GM19463 (cell line): Measurements from ENCODE around the gene CNPPD1.

Experiments used
- ATAC-seq: cut with Tn5 transposase; IDR thresholded peaks from one replicate; pipeline ENCODE4 v1.9.1; 2021; ENCODE audit warnings: mild to moderate bottlenecking, moderate library complexity; ENCODE audit not compliant: unreplicated experiment

The CNPPD1 gene

GRCh38 chr2:219176818-219177551 is at the start of gene CNPPD1:
TSS of gene CNPPD1 (minus strand) at chr2:219176925. CDS start at chr2:219176828, 97 bp downstream.
- peak; percentile 74 for ATAC-seq

- no peak for ATAC-seq
Observed at GRCh38 chr2:219225350-219225749, 48.6 kb upstream of the CNPPD1 start.

GRCh38 chr2:219223831-219224610 is 47.3 kb upstream of the CNPPD1 start:
- no peak for ATAC-seq

DNA sequence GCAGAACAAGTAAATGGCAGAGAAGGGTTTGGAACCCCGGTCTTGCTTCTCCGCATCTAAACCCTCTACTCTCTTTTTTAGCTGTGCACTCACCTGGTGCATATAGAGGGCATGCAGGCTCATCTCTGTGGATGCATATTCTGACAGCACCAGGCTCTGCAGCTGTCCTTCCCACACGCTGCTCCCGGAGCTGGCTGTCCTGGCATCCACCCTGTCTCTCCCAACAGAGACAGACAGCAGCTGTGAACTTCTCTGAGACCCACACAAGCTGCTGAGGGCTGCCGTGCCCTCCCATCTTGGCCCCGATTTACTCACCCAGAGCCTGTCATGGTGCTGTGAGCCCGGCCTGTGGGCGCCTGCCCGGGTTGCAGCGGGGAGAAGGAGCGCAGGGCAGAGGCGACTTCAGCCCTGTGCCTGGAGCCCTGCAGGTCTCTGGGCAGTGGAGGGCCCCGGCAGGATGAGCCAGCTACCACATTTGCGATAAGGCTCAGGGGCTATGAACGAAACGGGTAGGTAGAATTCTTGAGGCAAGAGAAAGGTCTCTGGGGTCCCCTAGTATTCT is 45.3 kb upstream of the CNPPD1 start:
- ATAC-seq: no peak

DNA sequence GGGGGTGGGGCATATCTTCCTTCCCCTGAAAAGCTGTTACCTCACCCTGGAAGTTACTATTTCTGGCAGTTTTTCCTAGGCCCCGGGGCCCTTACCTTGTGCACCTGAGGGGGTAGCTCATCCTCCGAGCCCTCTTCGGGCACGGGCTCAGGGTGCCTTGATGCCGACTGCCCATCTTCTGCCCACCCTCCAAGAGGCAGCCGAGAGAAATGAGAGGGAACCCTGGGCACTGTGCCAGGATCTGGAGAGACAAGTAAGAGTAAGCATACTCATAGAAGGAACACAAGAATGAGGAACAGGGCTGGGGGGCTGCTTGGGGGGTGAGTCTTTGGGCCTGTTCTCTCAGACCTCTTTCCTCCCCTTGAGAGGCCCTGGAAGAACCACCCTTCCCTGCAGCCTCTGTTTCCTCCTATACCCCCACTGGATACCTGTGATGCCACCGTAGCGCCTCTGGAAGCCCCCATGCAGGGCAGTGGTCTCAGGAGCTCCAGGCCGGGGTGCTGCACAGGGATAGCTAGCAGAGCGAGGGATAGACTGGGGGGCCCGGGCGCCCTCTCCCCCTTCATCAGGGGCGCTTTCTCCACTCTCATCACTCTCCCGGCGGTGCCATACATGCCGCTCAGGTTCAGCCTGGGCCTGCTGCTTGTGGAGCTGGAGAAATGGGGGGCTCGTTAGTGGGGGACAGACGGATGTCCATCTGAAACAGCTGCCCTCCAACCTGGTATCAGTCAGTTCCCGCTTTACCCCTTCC is 44.1 kb upstream of the CNPPD1 start:
- ATAC-seq: no peak

DNA sequence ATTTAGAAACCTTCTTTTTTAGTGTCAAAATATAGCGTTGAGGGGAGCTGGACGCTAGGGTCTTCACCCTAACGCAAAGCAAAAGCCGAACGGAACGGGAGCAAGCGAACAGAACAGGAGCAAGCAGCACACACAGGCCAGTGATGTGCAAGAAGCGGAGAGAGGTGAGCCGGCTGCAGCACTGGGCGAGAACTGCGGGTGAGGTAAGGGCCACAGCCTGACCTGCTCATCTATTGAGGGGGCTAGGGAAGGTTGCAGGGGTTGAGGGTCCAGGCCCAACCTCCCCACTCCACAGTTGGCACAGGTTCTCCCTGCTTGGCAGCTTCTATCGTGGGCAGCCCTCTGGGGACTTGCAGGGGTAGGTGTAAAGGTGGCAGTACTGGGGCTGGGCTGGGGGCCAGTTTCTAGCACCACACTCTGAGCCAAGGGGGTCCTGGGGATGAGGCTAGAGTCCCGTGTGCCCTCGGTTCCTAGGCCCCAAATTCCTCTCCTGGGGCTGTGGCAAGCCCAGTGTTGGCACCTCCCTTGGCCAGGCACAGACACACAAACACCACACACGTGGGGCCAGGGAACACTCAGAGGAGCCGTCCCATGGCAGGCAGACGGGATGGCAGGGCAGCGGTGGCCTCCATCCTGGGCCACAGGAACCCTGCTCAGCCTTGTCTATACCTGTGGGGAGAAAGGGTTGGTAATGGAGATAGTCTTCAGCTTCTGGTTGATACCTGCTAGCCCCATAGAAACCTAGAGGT is 43.2 kb upstream of the CNPPD1 start:
- no peak for ATAC-seq

DNA sequence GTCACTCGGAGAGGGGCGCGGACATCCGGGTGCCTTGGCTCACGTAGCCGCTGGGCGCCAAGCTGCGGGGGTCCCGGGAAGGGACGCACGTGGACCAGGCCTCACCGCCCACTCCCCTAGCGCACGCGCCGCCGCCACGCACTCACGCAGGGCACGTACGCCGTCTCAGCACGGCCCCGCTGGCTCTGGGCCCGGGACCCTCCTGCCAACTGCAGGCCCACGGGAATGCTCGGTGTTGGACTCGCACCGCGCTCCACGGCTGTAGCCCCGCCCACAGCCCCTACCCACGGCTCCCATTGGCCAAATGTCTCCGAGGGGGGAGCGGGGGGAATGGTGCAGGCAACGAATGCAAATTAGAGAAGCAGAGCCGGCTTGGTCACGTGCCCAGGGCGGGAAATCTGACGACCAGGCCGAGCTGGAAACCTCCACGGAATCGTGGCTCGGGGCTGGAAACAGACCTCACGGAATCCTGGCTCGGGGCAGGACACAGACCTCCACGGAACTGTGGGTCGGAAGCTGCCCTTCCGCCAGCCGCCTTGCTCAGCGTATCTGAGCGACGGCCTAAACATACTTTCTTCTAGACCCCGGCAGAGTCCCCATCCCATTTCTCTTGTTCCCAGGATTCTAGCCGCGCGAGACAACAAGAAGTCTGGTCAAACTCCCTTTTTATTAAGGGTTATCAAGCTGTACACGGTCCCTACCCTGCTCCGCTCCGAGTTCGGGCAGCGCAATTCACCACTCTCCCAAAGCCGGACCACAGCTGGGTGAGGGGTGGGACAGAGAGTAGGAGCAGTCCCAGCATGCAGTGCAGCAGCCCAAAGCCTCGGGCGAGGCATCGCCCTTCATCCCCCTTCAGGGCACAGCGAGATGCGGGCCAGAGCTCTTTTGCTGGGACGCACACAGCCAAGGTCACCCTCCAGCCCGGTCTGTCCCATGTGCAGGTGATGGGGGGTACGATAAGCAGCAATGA is 42.3 kb upstream of the CNPPD1 start, which contains the start of gene ABCB6:
ABCB6 (minus strand) TSS at position 227 of the 970 bp plus-strand sequence. CDS start 285 bp downstream, outside the sequence.
- peak; percentile 86 for ATAC-seq

- ATAC-seq: peak; percentile 17
Observed at GRCh38 chr2:219218217-219218731, 41.5 kb upstream of the CNPPD1 start.

DNA sequence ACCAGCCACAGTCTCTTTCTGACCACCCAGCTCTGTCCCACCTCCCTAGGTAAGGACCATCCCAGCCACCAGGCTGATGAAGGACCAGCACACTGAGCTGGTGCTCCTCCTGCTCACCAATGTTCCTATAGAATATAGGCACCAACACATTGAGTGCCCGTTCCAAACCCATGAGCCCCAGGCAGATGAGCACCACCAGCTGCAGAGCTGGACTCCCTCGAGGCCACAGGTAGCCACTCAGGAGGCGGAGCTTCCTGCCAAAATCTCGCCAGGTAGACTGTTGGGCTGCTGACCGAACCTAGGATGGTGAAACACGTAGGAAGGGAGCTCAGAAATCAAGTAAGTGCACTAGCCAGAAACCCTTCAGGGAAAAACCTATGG is 39.8 kb upstream of the CNPPD1 start:
- no peak for ATAC-seq

- no peak for ATAC-seq
Observed at GRCh38 chr2:219215871-219216534, 39.3 kb upstream of the CNPPD1 start.

DNA sequence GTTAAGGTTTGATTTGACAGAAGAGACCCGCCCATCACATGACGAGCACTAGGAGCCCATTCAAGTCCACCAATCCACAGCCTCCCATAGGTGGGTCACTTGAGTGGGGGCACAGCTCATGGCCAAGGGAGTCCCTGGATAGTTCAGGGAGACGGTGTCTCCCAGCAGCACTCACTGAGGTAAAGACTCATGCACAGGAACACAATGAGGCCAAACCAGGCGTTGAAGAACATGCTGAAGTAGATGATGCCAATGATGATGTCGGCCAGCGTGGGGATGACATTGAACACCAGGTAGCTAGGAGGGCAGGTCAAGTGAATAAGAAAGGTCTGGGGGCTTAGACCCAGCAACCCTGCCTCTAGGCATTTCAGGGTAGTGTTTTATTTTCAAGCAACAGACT is 38.1 kb upstream of the CNPPD1 start:
- no peak for ATAC-seq

DNA sequence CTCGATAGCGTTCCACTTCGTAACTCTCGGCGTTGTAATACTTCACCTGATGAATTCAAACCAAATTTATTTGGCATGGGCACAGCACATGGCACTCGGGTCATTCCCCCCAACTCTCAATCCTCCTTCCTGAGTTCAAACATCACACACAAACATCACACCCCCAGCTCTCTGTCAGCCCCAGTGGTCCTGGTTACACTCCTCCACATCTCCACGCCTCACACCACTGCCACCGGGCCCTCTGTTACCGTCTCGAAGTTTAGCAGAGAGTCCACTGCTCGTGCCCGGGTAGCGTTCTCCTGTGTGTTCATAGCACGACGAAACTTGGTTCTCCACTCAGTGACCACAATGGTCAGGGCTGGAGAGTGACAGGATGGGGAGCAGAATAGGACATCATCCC is 37.4 kb upstream of the CNPPD1 start:
- ATAC-seq: no peak

- ATAC-seq: no peak
Observed at GRCh38 chr2:219213486-219214071, 36.9 kb upstream of the CNPPD1 start.

DNA sequence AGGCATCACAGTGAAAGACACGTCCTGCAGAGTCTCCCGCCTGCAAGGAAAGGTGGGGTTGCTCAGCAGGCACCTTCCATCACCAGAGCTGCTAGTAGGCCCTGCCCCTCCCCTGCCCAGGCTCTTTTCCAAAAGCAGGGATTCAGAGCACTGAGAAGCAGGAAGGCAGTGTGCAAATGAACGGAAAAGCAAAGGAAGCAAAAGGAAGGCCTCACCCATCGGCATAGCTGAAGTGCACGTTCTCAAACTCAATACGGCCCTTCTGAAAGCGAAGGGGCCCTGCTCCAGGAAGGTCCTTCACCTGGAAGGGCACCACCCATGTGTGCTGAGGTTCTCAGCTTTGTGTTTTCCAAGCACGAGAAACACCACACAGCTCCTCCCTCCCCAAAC is 36.3 kb upstream of the CNPPD1 start:
- ATAC-seq: no peak

DNA sequence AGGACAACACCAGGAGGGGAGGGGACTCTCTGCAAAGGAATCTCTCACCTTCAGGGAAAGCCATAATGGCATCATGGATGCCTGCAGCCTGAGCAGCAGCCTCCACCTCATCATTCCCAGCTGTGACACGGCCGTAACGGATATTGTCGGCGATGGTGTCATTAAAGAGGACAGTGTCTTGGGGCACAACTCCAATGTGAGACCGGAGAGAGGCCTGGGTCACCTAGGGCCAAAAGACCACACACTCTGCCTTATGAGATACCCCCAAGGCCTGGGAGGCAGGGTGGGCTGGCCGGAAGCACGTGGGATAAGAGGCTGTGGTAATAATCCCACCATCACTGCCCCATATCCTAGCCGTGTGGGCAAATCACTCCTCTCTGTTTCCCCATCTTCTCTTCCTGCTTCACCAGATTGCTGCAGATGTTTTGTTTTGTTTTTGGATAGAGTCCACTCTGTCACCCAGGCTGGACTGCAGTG is 34.2 kb upstream of the CNPPD1 start:
- ATAC-seq: no peak

GRCh38 chr2:219210196-219210885 is 33.6 kb upstream of the CNPPD1 start:
- no peak for ATAC-seq
